Activated T-helper 1 cell treated with Interleukin-2 at 50 U/mL for 16 hours (primary cell): ENCODE results near the gene SEC23B.
"Not testable (repeated sequence)": the region's sequence is repeated elsewhere in the genome, so short reads cannot be mapped to it uniquely, and the experiment has no call there.

Source experiments
- DNase-seq: peaks from one replicate; pipeline ENCODE4 v3.0.0-alpha.2; 2020; ENCODE audit warnings: low read depth

SEC23B gene

GRCh38 chr20:18526761-18527160 lies 19.0 kb downstream of the SEC23B start:
- not testable (repeated sequence) for DNase-seq

DNA sequence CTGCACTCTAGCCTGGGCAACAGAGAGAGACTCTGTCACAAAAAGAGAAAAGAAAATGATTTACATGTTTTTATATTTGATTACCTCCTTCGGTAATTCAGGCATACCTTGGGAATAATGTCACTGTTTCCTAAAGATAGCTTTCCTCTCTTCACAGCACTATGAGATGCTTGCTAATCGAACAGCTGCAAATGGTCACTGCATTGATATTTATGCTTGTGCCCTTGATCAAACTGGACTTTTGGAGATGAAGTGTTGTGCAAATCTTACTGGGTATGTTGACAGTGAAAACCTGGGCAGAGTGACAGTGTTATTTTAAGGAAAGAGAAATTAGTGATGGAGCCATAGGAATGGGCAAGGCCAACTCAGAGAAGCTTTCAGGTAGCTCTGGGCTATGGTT lies 19.6 kb downstream of the SEC23B start:
- no peak for DNase-seq

DNA sequence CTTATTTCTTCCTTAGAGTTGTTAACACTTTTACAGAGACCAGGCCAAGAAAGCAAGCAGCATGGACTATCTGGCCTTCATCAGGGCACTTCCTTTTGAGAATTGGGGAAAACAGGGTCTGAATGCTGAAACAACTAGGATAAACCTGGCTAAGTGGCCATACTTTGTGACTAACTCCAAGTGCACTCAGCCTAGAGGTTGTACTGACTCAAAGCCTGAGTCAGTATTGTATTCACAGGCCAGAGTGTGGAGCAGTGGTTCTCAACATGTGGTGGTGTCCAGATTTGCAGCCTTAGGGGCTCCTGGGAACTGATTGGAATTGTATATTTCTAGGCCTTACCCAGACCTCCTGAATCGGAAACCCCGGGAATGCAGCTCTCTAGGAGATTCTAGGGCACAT lies 20.1 kb downstream of the SEC23B start:
- no peak for DNase-seq

- no peak for DNase-seq
Observed at GRCh38 chr20:18529041-18529440, 21.3 kb downstream of the SEC23B start.

- DNase-seq: no peak
Observed at GRCh38 chr20:18532626-18533025, 24.9 kb downstream of the SEC23B start.

DNA sequence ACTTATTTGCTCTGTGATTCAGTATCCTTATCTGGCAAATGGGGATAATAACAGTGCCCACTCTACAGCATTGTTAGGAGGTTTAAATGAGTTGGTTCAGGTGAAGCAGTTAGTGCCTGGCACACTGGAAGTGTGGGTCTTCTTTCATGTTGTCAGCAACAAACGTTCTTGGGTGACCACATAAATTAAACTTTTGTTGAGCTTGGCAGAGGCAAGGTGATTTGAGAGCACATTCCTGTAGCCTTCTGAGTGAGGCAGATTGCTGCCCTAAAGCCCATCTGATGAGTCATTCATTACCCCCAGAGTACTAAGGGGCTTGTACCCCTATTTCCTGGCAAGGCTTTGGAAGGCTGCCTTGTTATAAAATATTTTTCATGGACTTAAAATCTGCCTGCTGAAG lies 25.8 kb downstream of the SEC23B start:
- no peak for DNase-seq

DNA sequence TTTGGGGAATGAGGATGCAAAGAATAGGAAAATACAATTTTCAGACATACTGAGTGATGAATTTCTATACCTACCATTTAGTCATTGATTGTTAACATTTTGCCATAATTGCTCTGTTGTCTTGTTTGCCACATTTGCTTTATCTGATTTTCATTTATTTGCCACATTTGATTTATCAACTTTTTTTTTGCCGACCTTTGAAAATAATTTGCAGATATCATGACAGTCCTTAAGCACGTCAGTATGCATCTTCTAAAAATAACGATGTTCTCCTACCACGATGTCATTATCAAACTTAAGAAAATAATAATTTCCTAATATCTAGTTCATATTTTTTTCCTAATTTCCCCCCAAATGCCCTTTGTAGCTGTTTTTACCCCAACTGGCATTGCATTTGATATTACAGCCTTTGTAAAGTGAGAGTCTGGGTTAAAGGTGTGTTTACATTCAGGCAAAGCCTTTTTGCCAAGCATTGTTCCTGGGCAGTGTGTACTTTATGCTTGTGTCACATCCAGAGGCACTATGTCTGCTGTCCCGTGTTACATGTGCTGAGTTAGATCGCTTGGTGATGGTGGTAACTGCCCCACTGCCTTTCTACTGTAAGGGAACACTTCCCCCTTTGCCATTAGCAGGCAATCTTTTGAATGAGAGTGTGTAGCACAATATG lies 26.4 kb downstream of the SEC23B start:
- no peak for DNase-seq

DNA sequence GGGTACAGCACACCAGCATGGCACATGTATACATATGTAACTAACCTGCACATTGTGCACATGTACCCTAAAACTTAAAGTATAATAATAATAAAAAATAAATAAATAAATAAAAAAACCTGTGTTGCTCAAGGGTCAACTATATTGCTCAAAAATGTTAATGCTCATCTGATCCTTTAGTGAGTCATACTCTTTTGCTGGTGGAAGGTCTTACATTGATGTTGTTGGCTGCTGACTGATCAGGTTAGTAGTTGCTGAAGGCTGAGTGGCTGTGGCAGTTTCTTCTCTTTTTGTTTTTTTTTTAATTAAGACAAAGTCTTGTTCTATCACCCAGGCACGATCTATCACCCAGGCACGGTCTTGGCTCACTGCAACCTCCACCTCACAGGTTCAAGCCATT lies 29.9 kb downstream of the SEC23B start:
- no peak for DNase-seq

GRCh38 chr20:18541741-18542140 lies 34.0 kb downstream of the SEC23B start:
- no peak for DNase-seq

DNA sequence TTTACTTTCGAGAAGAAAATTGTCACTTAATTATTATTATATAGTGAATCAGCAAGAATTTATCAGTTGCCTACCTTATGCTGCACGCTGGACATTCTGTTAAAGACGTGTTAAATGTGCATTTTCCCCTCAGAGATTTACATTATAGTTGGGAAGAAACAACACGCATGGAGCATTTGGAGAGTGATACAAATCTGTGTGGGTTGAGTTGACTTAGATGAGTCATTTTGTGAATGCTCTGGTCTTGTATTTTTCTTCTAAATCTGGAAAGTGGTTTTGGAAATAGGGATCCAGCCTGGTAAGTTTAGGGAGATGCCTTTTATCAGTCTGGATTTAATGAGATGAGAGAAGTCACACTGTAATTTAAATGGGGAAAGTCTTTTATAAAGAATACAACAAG lies 35.5 kb downstream of the SEC23B start:
- DNase-seq: no peak

- no peak for DNase-seq
Observed at GRCh38 chr20:18543932-18544331, 36.2 kb downstream of the SEC23B start.

DNA sequence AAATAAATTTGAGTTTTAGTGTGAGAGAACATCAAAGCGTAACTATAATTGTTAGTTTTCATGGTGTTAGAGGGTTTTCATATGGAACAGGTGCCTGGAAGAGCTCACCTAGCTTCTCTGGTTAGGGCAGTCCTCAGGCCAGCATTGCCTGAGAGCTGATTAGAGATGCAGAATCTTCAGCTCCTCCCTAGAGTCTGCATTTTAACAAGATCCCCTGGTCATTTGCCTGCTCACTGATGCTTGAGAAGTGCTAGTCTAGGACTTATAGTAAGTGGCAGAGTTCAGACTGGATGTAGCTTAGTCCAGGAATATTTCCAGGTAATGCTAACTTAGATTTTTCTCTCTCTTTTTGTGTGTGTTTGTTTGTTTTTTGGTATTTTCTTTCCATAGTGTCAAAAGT lies 37.8 kb downstream of the SEC23B start:
- DNase-seq: no peak

GRCh38 chr20:18548465-18548864 lies 40.7 kb downstream of the SEC23B start:
- DNase-seq: no peak

DNA sequence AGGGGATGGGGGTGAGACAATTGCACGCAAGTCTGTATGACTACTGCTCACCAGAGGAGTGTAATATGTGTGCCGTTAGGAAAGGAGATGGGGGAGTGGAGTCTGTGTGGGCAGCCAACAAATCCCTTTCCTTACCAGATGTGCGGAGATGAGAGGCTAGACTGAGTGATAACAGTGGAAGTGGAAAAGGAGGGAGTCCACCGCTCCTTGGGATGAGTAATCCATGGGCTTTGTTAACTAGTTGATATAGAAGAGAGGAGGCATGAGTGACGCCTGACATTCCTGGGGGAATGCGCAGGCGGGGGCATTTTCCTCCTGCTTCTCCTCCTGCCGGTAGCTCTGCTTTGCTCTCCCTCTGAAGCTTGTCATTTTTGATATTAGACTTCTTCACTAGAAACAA lies 46.0 kb downstream of the SEC23B start:
- no peak for DNase-seq

DNA sequence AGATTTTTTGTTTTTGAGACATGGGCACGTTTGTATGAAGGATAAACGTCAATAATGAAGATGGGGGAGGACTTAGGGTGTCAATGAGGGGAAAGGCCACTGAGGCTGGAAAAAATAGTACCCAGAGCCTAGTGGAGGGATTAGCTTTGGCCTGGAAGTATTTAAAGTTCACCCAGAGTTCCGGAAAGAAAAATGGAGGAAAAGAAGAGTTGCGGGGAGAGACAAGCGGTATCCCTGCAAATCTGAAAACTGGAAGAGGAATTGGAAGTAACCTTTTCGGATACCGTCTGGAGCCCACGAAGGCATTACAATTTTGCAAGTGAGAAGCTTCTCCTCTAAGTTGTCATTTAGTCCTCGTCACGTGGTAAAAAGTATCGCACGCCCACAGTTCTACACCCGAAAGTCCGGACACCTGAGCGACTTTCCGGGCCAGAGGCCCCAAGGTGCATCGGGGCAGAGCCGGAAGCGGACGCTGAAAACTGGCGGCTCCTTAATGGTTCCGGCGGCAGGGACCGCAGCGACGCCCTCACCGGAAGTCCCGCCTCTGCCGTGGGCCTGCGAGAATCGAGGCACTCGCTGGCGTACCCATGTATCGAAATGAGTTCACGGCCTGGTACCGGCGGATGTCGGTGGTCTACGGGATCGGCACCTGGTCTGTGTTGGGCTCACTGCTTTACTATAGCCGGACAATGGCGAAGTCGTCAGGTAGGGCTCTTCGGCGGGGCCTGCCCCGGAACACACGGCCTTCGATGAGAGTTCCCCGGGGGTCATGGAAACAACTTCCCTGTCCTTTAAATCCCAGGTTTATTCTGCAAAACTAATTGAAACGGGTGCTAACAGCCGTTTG lies 59.4 kb downstream of the SEC23B start, which contains the start of gene SMIM26:
SMIM26 (plus strand) TSS at position 541 of the 847 bp plus-strand sequence; CDS start at position 588, 47 bp downstream.
- peak; percentile 90 for DNase-seq

DNA sequence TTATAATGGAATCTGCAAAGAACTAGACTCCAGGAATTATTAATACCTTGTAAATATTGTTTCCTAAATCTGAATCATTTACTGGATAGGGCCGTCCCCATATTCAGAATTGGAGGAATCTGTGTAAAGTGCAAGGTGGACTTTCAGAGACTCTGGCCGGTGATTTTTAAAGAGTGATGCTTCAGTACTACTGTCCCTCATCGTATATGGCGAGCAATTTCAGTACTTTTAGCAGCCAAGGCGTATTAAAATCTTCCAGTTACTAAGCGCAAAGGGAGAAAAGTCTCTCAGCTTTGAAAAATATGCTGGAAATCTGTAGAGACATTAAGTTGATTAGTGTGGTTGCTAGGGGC lies 60.0 kb downstream of the SEC23B start:
- no peak for DNase-seq

- no peak for DNase-seq
Observed at GRCh38 chr20:18571009-18571408, 63.3 kb downstream of the SEC23B start.

- DNase-seq: no peak
Observed at GRCh38 chr20:18571578-18571977, 63.8 kb downstream of the SEC23B start.

DNA sequence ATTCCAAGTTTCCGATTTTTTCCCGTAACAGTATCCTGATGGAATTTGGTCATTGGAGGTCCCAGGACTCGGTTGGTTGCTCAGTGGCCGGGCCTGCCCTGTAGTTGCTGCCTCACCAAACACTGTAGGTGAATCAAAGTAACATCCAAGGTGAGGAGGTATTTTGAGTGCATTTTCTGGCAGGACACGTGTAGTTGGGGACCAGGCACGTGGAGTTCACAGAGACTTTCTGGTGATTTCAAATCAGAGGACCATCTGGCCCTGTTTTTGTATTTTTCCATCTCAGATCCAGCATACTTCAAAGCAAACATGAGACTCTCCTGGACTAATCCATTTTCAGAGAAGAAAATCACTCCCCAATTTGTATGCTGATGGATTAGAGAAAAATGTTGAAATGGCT lies 70.2 kb downstream of the SEC23B start:
- DNase-seq: no peak

DNA sequence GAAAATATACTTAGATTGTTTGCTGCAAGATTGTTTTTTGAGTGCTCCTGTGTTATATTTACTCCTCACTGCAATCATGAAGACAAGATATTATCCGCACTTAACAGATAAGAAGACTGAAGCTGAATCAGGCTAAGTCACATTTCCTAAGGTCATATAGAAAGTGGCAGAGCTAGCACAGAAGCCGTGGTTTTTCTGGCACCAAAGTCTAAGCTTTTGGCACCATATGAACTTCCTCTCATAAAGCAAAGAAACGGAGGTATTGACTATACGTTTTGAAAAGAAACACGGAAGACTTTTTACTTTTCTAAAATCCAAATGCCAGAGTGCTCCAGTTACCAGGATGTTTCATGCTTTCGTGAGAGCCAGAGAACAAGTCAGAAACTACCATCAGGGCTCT lies 70.8 kb downstream of the SEC23B start:
- DNase-seq: no peak

GRCh38 chr20:18580012-18580411 lies 72.3 kb downstream of the SEC23B start:
- DNase-seq: no peak

GRCh38 chr20:18585134-18585533 lies 77.4 kb downstream of the SEC23B start:
- no peak for DNase-seq
